ENCODE measurements around the gene YIPF6.
A peak's percentile ranks its signal among the peaks of the same experiment; 100 is the strongest.
"Not testable (repeated sequence)": the region's sequence is repeated elsewhere in the genome, so short reads cannot be mapped to it uniquely, and the experiment has no call there.

Gene YIPF6

GRCh38 chrX:68498508-68499379 lies at the start of gene YIPF6:
Gene YIPF6, plus strand, starts transcription at chrX:68499051. Its CDS starts 16 bp downstream, at chrX:68499067.
- FAIRE-seq (no peak), DNase-seq (ENCODE audit: low spot score) (peak; percentile 86)

GRCh38 chrX:68451720-68452119 lies 47.1 kb upstream of the YIPF6 start:
- FAIRE-seq: no peak
- no peak for DNase-seq (ENCODE audit: low spot score)

- FAIRE-seq: no peak
These were observed 44.2 kb upstream of the YIPF6 start for GRCh38 chrX:68454476-68455150.

GRCh38 chrX:68455151-68455510 lies 43.7 kb upstream of the YIPF6 start:
- no peak for DNase-seq (ENCODE audit: low spot score)
- no peak for FAIRE-seq

More at GRCh38 chrX:68454476-68455150, 44.2 kb upstream of the YIPF6 start:
- no peak for DNase-seq (ENCODE audit: low spot score)

- FAIRE-seq (peak; percentile 72), DNase-seq (ENCODE audit: low spot score) (no peak)
These were observed 37.8 kb upstream of the YIPF6 start for GRCh38 chrX:68461093-68461492.

GRCh38 chrX:68461576-68461975 lies 37.3 kb upstream of the YIPF6 start:
- DNase-seq (ENCODE audit: low spot score): no peak
- no peak for FAIRE-seq

GRCh38 chrX:68462197-68462596 lies 36.7 kb upstream of the YIPF6 start:
- DNase-seq (ENCODE audit: low spot score): peak; percentile 10
- FAIRE-seq: no peak

GRCh38 chrX:68462653-68463052 lies 36.2 kb upstream of the YIPF6 start:
- no peak for FAIRE-seq
- DNase-seq (ENCODE audit: low spot score): no peak

GRCh38 chrX:68463880-68464279 lies 35.0 kb upstream of the YIPF6 start:
- FAIRE-seq: no peak

GRCh38 chrX:68464796-68465195 lies 34.1 kb upstream of the YIPF6 start:
- FAIRE-seq (no peak), DNase-seq (ENCODE audit: low spot score) (no peak)

More at GRCh38 chrX:68463880-68464279, 35.0 kb upstream of the YIPF6 start:
- DNase-seq (ENCODE audit: low spot score): no peak

GRCh38 chrX:68480969-68481368 lies 17.9 kb upstream of the YIPF6 start:
- FAIRE-seq: no peak
- no peak for DNase-seq (ENCODE audit: low spot score)

GRCh38 chrX:68486198-68486597 lies 12.7 kb upstream of the YIPF6 start:
- DNase-seq (ENCODE audit: low spot score); FAIRE-seq: not testable (repeated sequence)

GRCh38 chrX:68487254-68487653 lies 11.6 kb upstream of the YIPF6 start:
- DNase-seq (ENCODE audit: low spot score) (no peak), FAIRE-seq (no peak)

GRCh38 chrX:68487924-68488323 lies 10.9 kb upstream of the YIPF6 start:
- no peak for FAIRE-seq

GRCh38 chrX:68488657-68489056 lies 10.2 kb upstream of the YIPF6 start:
- no peak for FAIRE-seq
- no peak for DNase-seq (ENCODE audit: low spot score)

More at GRCh38 chrX:68487924-68488323, 10.9 kb upstream of the YIPF6 start:
- no peak for DNase-seq (ENCODE audit: low spot score)

- no peak for FAIRE-seq
These were observed 8.2 kb upstream of the YIPF6 start for GRCh38 chrX:68490644-68491043.

GRCh38 chrX:68492583-68492982 lies 6.3 kb upstream of the YIPF6 start:
- DNase-seq (ENCODE audit: low spot score) (no peak), FAIRE-seq (no peak)

More at GRCh38 chrX:68490644-68491043, 8.2 kb upstream of the YIPF6 start:
- DNase-seq (ENCODE audit: low spot score): peak; percentile 45

- FAIRE-seq; DNase-seq (ENCODE audit: low spot score): not testable (repeated sequence)
These were observed 5.1 kb upstream of the YIPF6 start for GRCh38 chrX:68493776-68494175.

- DNase-seq (ENCODE audit: low spot score) (no peak), FAIRE-seq (no peak)
These were observed 775 bp upstream of the YIPF6 start for GRCh38 chrX:68498044-68498507.

- DNase-seq (ENCODE audit: low spot score) (no peak), FAIRE-seq (no peak)
These were observed 973 bp downstream of the YIPF6 start for GRCh38 chrX:68499543-68500504.

All from urothelium cell line (cell line).